ENCODE results near the gene TBKBP1.

GRCh38 chr17:47682138-47682537 lies 11.8 kb upstream of the TBKBP1 start:
- TF ChIP-seq CTCF (IDR thresholded peaks at IDR 0.05; ENCODE audit: borderline replicate concordance, extremely low read depth, low read length, poor library complexity, severe bottlenecking) (no peak), EZH2 (IDR thresholded peaks at IDR 0.05; ENCODE audit: borderline replicate concordance, low read depth, low read length, severe bottlenecking) (no peak)
